Lower leg skin (tissue), 4 donors: ENCODE data around the gene SIPA1. TPM values are rescaled to one million over a fixed set of nuclear protein-coding genes. Genes with fewer than 3 reads are reported as not detected.

Experiments used
- DNase-seq, 2 donors: peaks; one replicate each; pipeline ENCODE4 v3.0.0-alpha.2; 2019; ENCODE audit warnings: low spot score in 2 of 2
- H3K4me3 ChIP-seq: fragments of 200-600 bp; sonication (generic); 2 replicates; pipeline ENCODE4 v1.5.1; 2017; ENCODE audit warnings: mild to moderate bottlenecking, low read depth; ENCODE audit not compliant: poor library complexity, severe bottlenecking
- CTCF ChIP-seq, 3 donors: fragments of 450-650 bp; IDR thresholded peaks; one replicate each; pipeline ENCODE4 v1.5.1; 2016; ENCODE audit warnings: antibody characterized with exemption in 3 of 3, mild to moderate bottlenecking in 3 of 3, moderate library complexity in 2 of 3
- POLR2A ChIP-seq, 2 donors: fragments of 450-650 bp; IDR thresholded peaks; one replicate each; pipeline ENCODE4 v1.6.1; 2016 to 2017; ENCODE audit warnings: antibody characterized with exemption in 2 of 2, mild to moderate bottlenecking in 1 of 2, moderate library complexity in 1 of 2
- WGBS, 2 donors: methylation state at CpG; one replicate each; pipeline ENCODE4 v1.1.5; 2018; 5-methylcytosine and 5-hydroxymethylcytosine counted together
- intact Hi-C: fragments of 100-400 bp; cut with DNase I; formaldehyde crosslinking; loops from one replicate; pipeline ENCODE4 v1.15.0; 2023; ENCODE audit warnings: low total_unique reads
- total RNA-seq, 4 donors: library from RNA; depleted of rRNA; stranded (reverse); fragments of >200 nt; gene quantifications; one replicate each; pipeline ENCODE4 v1.1.0, GENCODE V29; 2016

Gene SIPA1
- total RNA-seq, 4 donors from 2014 or later = 25.3 to 34.4 (median 28.6) TPM

DNA sequence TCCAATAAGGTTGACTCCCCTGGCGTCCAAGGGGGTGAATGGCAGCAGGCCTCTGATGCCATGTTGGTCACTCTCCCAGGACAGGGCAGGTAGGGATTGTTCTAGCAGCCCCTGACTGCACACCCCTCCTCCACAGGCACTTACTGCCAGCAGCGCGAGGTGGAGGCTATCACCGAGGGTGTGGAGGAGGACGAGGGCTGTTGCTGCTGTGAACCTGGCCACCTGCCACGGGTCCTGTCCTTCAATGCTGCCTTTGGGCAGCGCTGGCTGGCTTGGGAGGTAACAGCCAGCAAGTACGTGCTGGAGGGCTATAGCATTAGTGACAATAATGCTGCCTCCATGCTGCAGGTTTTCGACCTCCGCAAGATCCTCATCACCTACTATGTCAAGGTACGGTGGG lies 7.7 kb upstream of the SIPA1 start:
- no peak for TF ChIP-seq CTCF (IDR thresholded peaks at IDR 0.05)
- no peak for TF ChIP-seq POLR2A (IDR thresholded peaks at IDR 0.05)
- H3K4me3 ChIP-seq = no peak overlapping the region
- intact Hi-C loops = no loop called here
- no peak for DNase-seq
- WGBS, 2 donors = 88 to 94% methylated on average over 8 to 10 of the region's 11 CpGs

DNA sequence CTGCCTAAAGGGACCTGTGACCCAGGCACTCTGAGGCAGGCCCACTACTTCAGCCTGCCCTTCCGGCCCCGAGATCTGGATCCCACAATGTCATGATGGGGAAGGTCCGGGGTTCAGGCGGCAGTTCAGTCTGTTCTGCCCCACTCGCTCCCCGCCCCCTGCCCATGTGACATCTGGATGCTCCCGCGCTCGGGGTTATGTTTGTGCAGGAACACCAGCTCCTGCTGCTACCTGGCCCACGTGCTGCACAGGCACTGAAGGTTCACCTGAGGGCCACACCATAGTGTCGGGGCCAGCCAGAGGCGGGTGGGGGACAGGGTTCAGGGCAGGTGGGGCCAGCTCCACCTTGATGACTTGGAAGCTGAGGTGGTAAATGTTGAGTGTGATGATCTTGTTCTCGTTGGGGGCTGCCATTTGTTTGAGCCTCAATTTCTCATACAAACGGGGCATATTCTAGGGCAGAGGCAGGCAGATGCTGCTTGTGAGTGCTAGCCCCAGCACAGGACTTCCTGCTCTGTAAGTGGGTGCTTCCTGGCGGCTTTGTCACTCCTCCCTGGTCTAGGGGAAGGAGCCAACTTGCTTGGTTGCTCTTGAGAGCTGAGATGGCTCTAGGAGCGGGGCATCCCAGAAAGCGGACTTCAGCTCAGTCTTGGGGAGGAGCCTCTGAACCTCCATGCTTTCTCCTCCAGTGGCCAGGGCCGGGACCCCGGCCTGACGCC lies 4.4 kb upstream of the SIPA1 start:
- 82 to 94% methylated on average over 14 to 17 of the region's 20 CpGs for WGBS, 2 donors
- intact Hi-C loops = no loop called here
- no peak overlapping the region for H3K4me3 ChIP-seq
- TF ChIP-seq POLR2A (IDR thresholded peaks at IDR 0.05) = no peak
- no peak for TF ChIP-seq CTCF (IDR thresholded peaks at IDR 0.05)
- no peak for DNase-seq

DNA sequence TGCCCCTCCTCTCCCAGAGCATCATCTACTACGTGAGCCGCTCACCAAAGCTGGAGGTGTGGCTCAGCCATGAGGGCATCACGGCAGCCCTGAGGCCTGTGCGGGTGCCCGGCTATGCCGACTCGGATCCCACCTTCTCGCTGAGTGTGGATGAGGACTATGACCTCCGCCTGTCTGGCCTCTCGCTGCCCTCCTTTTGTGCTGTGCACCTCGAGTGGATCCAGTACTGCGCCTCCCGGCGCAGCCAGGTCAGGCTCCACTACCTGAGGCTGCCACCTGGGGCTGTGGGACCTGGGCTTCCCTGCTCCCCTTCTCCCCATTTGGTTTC lies 3.8 kb upstream of the SIPA1 start:
- intact Hi-C loops = no loop called here
- WGBS, 2 donors = 90 to 92% methylated on average over 14 of the region's 14 CpGs
- TF ChIP-seq POLR2A (IDR thresholded peaks at IDR 0.05) (no peak), CTCF (IDR thresholded peaks at IDR 0.05) (no peak)
- DNase-seq = no peak
- no peak overlapping the region for H3K4me3 ChIP-seq

- DNase-seq = no peak
- 89 to 94% methylated on average over 9 to 11 of the region's 11 CpGs for WGBS, 2 donors
Measured at GRCh38 chr11:65634440-65634839, 3.5 kb upstream of the SIPA1 start.

DNA sequence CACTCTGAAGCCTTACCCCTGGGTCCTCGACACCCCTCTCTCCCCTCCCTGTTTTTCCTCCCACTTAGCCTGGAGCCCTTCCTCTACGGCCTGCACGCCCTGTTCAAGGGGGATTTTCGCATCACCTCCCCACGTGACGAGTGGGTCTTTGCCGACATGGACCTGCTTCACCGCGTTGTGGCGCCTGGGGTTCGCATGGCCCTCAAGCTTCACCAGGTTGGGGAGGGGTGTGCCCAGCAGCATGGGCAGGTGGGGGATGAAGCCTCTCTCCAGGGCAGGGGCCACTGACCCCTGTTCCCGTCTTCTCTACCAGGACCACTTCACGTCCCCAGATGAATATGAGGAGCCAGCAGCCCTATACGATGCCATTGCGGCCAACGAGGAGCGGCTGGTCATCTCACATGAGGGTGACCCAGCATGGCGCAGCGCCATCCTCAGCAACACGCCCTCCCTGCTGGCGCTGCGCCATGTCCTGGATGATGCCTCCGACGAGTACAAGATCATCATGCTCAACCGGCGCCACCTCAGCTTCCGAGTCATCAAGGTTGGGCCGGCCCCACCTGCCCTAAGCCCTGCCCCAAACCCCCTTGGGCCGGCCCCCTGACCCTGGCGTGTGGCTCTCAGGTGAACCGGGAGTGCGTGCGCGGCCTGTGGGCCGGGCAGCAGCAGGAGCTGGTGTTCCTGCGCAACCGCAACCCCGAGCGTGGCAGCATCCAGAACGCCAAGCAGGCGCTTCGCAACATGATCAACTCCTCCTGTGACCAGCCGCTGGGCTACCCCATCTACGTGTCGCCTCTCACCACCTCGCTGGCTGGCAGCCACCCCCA lies 2.8 kb upstream of the SIPA1 start:
- intact Hi-C loops = no loop called here
- WGBS, 2 donors = 93 to 94% methylated on average over 39 to 46 of the region's 46 CpGs
- DNase-seq = no peak
- no peak overlapping the region for H3K4me3 ChIP-seq
- no peak for TF ChIP-seq POLR2A (IDR thresholded peaks at IDR 0.05)
- no peak for TF ChIP-seq CTCF (IDR thresholded peaks at IDR 0.05)

More at GRCh38 chr11:65634440-65634839, 3.5 kb upstream of the SIPA1 start:
- H3K4me3 ChIP-seq = no peak overlapping the region
- intact Hi-C loops = no loop called here
- TF ChIP-seq POLR2A (IDR thresholded peaks at IDR 0.05) (no peak), CTCF (IDR thresholded peaks at IDR 0.05) (no peak)
